Measurements from ENCODE around the gene STOM.

Gene STOM

DNA sequence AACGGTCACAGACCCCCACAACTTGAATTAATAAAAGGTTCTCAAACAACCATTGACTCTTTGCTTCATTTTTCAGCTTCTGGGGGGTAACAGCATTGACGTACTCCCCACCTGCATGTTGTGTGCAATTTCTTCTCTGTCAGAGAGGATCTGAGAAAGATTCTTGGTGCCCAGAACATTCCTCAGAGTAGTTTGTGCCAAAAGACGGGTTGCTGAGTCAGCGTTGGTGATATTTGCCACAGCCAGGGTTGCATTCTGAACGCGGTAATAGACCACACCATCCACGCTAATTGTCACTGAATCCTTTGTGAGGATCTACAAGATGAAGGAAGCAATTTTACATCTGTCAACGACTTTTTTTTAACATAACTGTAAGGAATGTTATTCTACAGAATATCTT lies 21.0 kb downstream of the STOM start:
- DNase-seq (ENCODE audit: low spot score): peak; percentile 75

DNA sequence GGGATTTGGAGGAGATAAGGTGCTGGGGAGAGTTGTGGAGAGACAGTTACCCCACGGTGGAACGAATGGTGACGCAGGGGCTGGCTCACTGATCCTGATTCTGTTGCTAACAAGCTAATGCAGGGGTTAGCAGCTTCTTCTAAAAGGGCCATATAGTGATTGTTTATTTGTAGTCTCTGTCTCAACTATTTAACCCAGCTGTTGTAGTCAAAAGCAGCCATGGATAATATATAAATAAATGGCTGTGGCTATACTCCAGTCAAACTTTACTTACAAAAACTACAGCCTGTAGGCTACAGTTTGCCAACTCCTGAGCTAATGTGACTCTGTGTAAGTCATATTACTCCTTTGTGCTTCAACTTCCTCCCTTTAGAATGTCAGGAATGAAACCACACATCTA lies 21.8 kb downstream of the STOM start:
- no peak for DNase-seq (ENCODE audit: low spot score)

- DNase-seq (ENCODE audit: low spot score): no peak
Measured at GRCh38 chr9:121345070-121345469, 25.0 kb downstream of the STOM start.

DNA sequence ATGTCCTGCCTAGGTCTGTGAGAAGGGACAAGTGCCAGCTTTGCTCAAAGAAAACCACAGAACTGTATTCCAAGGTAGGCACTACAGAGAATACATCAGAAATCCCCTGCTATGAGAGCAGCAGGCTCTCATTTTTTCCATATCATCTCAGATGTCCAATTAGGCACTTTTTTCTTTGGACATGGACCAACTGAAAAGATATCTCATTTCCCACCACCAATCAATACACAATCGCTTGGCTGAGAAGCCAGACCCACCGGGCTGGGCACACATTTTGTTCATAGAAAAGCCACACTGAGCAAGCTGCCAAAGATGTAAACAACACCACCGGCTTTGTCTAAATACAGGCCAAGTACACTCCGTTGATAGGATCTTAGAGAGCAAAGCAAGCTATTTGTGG lies 25.9 kb downstream of the STOM start:
- DNase-seq (ENCODE audit: low spot score): peak; percentile 54

GRCh38 chr9:121340676-121341392 lies 29.2 kb downstream of the STOM start:
- no peak for DNase-seq (ENCODE audit: low spot score)

DNA sequence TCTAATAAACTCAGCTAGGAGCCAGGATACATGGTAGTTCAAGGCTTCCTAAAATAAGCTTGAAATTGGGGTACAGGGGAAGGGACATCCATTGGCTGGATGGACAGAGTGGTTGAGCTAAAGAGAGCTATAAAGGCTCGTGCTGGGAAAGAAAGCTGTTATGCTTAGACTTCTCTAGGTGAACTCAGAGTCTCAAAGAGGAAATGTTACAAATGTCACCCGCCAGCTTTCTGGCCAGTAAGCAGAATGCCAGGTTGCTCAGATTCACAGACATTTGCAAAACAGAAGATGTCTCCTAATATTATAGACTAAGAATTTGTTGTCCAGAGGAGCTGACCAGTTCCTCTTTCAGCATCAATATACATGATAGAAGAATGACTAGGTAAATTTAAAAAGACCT lies 30.6 kb downstream of the STOM start:
- no peak for DNase-seq (ENCODE audit: low spot score)

GRCh38 chr9:121336665-121337064 lies 33.4 kb downstream of the STOM start:
- peak; percentile 25 for DNase-seq (ENCODE audit: low spot score)

DNA sequence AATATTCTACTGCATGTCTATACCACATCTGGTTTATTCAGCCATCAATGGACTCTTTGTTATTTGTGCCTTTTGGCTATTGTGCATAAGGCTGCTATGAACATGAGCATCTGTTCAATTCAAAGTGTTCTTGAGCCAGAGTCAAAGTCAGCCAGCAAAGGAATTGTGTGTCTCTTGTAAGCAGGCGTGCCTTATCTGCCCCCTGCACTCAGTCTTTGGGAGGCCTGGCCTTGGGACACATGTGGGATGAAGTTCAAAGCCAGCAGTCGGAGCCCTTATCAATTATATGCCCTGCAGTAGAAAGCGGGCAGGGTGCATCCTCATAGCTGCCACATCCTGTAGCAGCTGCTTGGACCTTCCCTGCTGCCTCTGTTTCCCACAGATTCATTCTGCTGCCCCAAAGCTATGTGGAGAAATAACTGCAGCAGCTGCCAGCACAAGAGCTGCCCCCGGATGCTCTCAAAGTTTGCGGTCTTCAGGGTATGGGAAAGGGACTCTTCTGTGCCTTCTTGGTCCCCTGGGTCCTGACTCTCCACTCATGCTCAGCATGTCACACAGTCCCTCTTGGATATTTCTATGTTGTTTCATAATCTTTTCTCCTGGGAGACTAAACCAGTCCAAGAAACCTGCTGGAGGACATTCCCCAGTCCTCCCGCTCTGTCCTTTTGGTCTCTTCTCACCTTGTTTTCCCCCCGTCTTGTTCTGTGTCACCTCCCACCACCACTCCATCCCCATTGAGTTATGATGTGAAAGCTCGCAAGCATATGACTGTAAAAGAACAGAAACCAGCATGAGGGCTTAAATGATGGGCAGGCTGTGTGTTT lies 35.9 kb downstream of the STOM start:
- DNase-seq (ENCODE audit: low spot score): peak; percentile 93

DNA sequence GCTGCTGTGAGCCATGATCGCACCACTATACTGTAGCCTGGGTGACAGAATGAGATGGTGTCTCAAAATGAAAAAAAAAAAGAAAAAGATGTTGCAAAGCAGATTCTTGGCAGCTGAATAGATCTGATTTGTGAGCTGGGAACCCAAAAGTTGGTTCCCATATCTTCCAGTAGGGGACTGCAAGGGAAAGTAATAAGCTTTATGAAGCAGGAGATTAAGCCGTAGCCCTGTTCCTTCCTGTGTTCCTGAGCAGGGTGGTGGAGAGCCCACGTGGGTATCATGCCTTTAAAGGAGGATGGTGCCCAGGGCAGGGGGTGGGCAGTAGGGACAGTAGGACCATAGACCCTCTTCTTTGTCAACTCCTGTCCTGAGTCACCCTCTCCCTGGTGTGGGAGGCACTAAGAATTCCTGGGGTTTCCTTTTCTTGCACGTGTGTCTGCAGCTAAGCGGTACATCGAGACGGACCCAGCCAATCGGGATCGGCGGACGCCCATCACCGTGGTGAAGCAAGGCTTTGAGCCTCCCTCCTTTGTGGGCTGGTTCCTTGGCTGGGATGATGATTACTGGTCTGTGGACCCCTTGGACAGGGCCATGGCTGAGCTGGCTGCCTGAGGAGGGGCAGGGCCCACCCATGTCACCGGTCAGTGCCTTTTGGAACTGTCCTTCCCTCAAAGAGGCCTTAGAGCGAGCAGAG lies 37.9 kb downstream of the STOM start:
- peak; percentile 51 for DNase-seq (ENCODE audit: low spot score)

DNA sequence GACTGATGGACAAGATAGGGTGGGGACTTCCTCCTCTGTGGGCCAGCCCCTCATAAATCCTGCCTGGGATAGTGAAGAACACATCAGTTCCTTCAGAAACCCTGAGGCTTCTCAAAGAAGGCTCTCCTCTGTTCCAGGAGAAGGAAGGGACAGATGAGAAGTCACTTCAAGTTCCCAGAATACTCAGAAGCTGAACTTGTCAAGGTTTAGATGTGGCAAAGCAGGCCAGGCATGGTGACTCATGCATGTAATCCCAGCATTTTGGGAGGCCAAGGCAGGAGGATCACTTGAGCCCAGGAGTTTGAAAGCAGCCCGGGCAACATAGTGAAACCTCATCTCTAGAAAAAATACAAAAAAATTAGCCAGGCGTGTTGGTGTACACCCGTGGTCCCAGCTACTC lies 38.5 kb downstream of the STOM start:
- DNase-seq (ENCODE audit: low spot score): peak; percentile 36

- DNase-seq (ENCODE audit: low spot score): peak; percentile 23
Measured at GRCh38 chr9:121328876-121329681, 41.0 kb downstream of the STOM start.

DNA sequence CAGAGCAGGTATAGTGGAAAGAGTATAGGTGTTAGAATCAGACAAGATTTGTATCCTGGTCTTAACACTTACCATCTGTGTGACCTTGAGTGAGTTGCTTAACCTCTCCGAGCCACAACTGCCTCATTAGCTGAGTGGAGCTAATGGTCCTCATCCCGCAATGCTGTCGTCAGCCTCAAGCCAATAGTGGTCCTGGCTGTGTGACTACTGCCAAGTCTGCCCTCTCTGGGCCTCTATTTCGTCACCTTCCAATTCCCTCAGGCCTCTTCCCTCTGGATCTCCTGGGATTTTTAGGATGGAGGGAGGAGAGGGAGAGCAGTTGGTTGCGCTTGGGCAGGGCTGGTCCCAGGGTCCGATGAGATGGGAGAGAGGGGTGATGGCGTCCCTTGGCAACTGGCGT lies 41.6 kb downstream of the STOM start:
- DNase-seq (ENCODE audit: low spot score): no peak

GRCh38 chr9:121326901-121327613 lies 43.0 kb downstream of the STOM start:
- DNase-seq (ENCODE audit: low spot score): no peak

- DNase-seq (ENCODE audit: low spot score): no peak
Measured at GRCh38 chr9:121326130-121326838, 43.8 kb downstream of the STOM start.

- DNase-seq (ENCODE audit: low spot score): no peak
Measured at GRCh38 chr9:121325387-121325786, 44.7 kb downstream of the STOM start.

GRCh38 chr9:121324755-121325154 lies 45.3 kb downstream of the STOM start:
- no peak for DNase-seq (ENCODE audit: low spot score)

DNA sequence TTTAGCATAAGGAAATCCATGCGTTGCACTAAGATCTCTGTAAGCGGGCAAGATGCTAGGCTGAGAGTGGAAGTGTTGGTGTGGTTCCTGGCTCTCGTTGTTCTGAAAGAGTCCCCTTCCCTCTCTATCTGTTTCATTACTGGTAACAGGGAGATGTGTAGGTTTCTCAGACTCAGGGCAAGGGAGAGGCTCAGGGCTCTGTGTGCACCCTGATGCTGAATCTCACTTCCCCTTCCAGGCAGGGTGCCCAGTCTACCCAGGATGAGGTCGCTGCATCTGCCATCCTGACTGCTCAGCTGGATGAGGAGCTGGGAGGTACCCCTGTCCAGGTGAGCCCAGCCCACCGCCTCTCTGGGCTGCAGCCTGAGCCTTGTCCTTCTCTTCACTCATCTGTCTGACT lies 45.7 kb downstream of the STOM start:
- DNase-seq (ENCODE audit: low spot score): no peak

DNA sequence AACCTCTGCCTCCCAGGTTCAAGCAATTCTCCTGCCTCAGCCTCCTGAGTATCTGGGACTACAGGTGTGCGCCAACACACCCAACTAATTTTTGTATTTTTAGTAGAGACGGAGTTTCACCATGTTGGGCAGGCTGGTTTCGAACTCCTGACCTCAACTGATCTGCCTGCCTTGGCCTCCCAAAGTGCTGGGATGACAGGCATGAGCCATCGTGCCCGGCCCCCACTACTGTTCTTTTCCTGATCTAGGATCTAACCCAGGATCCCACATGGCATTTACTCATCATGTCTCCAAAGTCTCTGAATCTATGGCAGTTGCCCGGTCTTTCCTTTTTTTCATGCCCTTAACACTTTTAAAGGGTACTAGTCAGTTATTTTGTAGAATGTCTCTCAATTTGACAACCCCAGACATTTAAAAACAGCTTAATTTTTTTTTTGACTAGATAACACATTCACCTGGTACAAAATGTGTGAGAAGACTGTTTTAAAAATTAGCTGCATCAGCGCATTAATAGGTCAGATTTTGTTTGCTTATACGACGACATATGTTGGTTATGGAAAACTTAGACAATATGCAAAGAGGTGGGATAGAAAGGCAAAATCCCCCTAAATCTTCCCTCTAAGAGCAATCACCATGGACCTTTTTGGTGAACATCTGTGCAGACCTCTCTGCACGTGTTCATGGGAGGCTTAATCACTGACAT lies 46.5 kb downstream of the STOM start:
- DNase-seq (ENCODE audit: low spot score): no peak

DNA sequence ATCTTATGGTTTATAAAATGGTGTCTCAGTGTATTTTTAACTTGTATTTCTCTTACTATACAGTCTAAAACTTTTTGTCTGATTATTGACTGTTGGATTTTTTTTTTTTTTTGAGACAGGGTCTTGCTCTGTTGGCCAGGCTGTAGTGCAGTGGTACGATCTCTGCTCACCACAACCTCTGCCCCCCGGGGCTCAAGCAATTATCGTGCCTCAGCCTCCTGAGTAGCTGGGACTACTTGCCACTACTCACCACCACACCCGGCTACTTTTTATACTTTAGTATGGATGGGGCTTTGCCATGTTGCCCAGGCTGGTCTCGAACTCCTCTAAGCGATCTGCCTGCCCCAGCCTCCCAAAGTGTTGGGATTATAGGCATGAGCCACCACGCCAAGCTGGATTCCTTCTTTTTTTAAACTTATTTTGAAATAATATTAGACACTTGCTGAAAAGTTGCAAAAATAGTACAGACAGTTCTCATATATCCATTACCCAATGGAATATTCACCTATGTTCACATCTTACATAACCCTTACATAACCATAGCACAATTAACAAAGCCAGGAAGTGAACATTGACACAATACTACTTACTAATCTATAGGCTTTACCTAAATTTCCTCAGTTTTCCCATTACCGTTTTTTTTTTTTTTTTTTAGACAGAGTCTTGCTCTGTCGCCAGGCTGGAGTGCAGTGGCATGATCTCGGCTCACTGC lies 47.2 kb downstream of the STOM start:
- DNase-seq (ENCODE audit: low spot score): no peak

Data from hematopoietic multipotent progenitor cell treated with erythropoietin and hydrocortisone succinate and interleukin-3 and kit ligand, for 17 days (in vitro differentiated cells).